Kidney (tissue), 14 donors: ENCODE measurements around the gene SDSL. TPM values are rescaled to one million over a fixed set of nuclear protein-coding genes. Genes with fewer than 3 reads are reported as not detected.

ENCODE experiments used
- DNase-seq, 5 donors: peaks; one replicate each; pipeline ENCODE4 v3.0.0-alpha.2; 2013 to 2020
- FAIRE-seq: peaks from 2 replicates; lab custom pipeline; 2012; peaks lifted over from hg19 to GRCh38; lab: Jason Lieb, UNC
- H3K27ac ChIP-seq, 2 donors: one replicate each; pipeline ENCODE4 v1.7.0; 2013; ENCODE audit warnings: low read depth in 2 of 2, low read length in 2 of 2, inconsistent platforms in 1 of 2
- H3K27me3 ChIP-seq: one replicate; pipeline ENCODE4 v1.7.1; 2013; ENCODE audit warnings: low read length, inconsistent platforms; ENCODE audit not compliant: control insufficient read depth, insufficient read depth
- H3K36me3 ChIP-seq, 3 donors: one replicate each; pipeline versions ENCODE4 v1.7.0 to v1.7.1; 2013; ENCODE audit warnings: low read length in 3 of 3, control low read depth in 1 of 3, inconsistent platforms in 1 of 3; ENCODE audit not compliant: insufficient read depth in 3 of 3, control insufficient read depth in 2 of 3
- H3K4me1 ChIP-seq, 3 donors: one replicate each; pipeline versions ENCODE4 v1.7.0 to v1.7.1; 2013; ENCODE audit warnings: low read length in 3 of 3, inconsistent platforms in 1 of 3, low read depth in 1 of 3; ENCODE audit not compliant: control insufficient read depth in 2 of 3, insufficient read depth in 2 of 3
- H3K4me3 ChIP-seq, 3 donors: one replicate each; pipeline versions ENCODE4 v1.7.0 to v1.8.1; 2013; ENCODE audit warnings: low read length in 3 of 3, control low read depth in 1 of 3, inconsistent platforms in 1 of 3
- H3K9ac ChIP-seq, 3 donors: one replicate each; pipeline versions ENCODE4 v1.7.0 to v1.7.1; 2013; ENCODE audit warnings: low read length in 3 of 3, control low read depth in 1 of 3, inconsistent platforms in 1 of 3
- H3K9me3 ChIP-seq, 3 donors: one replicate each; pipeline versions ENCODE4 v1.7.0 to v1.7.1; 2013; ENCODE audit warnings: low read length in 3 of 3, control low read depth in 1 of 3, inconsistent platforms in 1 of 3; ENCODE audit not compliant: control insufficient read depth in 2 of 3, insufficient read depth in 1 of 3
- intact Hi-C: fragments of 100-400 bp; cut with DNase I; formaldehyde crosslinking; loops from one replicate; pipeline ENCODE4 v1.11.1; 2022
- polyA plus RNA-seq: library from polyadenylated mRNA; stranded (reverse); fragments of 350-450 nt; fragmentation: Illumina TruSeq; extraction: RNeasy Lipid Tissue Mini Kit (QIAGEN cat#74804); gene quantifications from one replicate; pipeline ENCODE4 v1.2.3, GENCODE V29; 2014; ENCODE audit warnings: low read depth, low replicate concordance; ENCODE audit not compliant: insufficient read depth
- total RNA-seq: library from RNA; stranded (reverse); fragmentation: NEBNext Ultra II Directional; extraction: Animal tissue kit (Norgen Biotek cat#: 25700); gene quantifications from one replicate; pipeline ENCODE4 v1.2.1, GENCODE V29; 2021
- TF ChIP-seq, protein P1 (sequence below): IDR thresholded peaks from 3 replicates; pipeline ENCODE4 v1.5.1; 2012; ENCODE audit warnings: mild to moderate bottlenecking, moderate library complexity, borderline replicate concordance; ENCODE audit not compliant: insufficient read depth; ENCODE audit errors: extremely low read depth
- donor health status: control.
- donor health status: control.
- donor health status: control.
- donor health status: control.
- donor health status: control.
- donor health status: DM: yes; HTN: yes; CAD: no.
- donor health status: Normal renal cell carcinoma (clear cell type).

SDSL gene
- total and polyA plus RNA-seq, 2 donors from 2014 or later: 22.8 to 116 TPM

DNA sequence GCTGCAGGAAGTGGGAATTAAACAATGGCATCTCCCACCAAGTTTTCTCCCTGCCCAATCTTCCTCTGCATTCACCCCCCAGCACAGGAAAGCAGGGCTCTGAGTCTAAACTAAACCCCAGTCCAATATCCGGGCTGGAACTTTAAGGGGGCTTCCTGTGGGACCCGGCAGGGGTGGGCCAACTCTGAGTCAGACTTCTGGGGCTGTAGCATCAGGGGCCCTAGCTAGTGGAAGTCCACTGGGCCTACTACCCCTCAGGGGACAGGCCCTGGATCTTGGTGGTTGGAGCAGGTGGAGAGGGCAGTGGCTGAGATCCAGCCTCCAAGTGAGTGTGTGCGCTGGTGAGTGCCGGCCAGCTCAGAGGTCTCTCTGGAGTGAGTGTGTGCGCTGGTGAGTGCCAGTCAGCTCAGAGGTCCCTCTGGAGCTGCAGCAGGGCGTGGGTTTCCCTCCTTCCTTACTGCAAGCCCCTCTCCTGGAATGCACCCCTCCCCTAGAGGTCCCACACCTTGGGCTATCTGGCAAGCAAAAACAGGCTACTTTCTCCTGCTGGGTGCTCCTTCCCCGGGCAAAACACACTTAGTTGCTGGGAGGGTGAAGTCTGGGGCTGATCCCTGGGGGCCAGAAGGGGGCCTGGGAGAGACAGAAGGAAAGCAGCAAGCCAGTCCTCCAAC is 55.1 kb downstream of the SDSL start:
- no peak for FAIRE-seq

DNA sequence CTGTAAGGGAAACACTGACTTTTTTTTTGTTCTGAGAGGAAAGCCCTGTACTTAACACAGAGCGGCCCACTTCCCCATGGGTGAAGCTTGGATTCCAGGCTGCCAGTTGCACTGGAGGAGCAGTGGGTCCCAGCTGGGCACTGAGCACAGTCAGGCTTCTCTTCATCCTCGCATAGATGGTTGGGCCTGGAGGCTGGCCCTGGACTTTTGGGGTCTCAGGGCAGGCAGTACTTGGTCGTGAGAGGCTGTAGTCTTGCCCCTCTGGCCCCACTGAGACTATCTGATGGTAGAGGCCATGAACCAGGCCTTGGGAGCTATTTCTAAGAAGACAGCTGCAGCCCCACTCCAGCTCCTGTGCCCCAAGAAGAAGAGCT is 55.6 kb downstream of the SDSL start:
- H3K36me3 ChIP-seq: no peaks in the 10 kb centered on the region
- H3K9ac ChIP-seq: no peak overlapping the region
- no peak overlapping the region for H3K27ac ChIP-seq
- no peak for DNase-seq
- no peaks in the 10 kb centered on the region for H3K9me3 ChIP-seq
- no peak overlapping the region for H3K4me3 ChIP-seq
- intact Hi-C loops: no loop called here
- H3K4me1 ChIP-seq: no peaks in the 10 kb centered on the region
- H3K27me3 ChIP-seq: peaks cover 61% of the 10 kb centered on the region
- TF ChIP-seq, protein P1, sequence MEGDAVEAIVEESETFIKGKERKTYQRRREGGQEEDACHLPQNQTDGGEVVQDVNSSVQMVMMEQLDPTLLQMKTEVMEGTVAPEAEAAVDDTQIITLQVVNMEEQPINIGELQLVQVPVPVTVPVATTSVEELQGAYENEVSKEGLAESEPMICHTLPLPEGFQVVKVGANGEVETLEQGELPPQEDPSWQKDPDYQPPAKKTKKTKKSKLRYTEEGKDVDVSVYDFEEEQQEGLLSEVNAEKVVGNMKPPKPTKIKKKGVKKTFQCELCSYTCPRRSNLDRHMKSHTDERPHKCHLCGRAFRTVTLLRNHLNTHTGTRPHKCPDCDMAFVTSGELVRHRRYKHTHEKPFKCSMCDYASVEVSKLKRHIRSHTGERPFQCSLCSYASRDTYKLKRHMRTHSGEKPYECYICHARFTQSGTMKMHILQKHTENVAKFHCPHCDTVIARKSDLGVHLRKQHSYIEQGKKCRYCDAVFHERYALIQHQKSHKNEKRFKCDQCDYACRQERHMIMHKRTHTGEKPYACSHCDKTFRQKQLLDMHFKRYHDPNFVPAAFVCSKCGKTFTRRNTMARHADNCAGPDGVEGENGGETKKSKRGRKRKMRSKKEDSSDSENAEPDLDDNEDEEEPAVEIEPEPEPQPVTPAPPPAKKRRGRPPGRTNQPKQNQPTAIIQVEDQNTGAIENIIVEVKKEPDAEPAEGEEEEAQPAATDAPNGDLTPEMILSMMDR: no peak
- no peak for FAIRE-seq

More for the DNA sequence above, 55.1 kb downstream of the SDSL start:
- Histone ChIP-seq H3K27ac (no peak overlapping the region), H3K4me3 (no peak overlapping the region), H3K9me3 (no peaks in the 10 kb centered on the region), H3K4me1 (no peaks in the 10 kb centered on the region), H3K9ac (no peak overlapping the region), H3K27me3 (peaks cover 65% of the 10 kb centered on the region), H3K36me3 (no peaks in the 10 kb centered on the region)
- TF ChIP-seq, protein P1: no peak
- intact Hi-C loops: no loop called here
- no peak for DNase-seq

DNA sequence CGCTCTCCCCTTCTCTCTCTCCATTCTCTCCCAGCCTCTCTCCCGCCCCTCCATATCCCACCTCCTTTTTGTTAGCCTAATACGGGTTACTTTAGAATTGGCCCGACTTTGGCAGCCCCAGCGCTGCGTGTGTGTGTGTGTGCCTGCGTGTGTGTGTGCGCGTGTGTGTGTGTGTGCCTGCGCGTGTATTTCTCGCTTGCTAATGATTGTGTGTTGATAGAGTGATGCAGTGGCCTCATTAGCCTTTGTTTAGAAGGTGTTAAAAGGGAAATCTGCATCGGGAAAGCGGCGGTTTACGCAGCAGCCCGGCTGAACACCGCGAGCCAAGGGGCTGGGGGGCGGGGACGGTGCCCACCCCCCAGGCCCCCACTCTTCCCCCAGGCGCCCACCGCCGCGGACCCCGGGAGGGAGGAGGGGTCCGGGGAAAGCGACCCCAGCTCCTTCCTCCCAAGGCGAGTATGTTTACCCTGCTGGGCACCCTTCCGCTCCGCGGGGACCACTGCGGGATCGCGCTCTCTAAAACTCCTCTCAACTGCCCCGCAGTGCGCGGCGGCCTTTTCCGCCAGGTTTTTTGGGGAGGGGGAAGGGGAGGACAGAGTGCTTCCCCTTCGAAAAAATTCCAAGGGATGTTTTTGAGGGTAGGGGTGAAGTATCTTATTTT is 56.3 kb downstream of the SDSL start:
- no peak overlapping the region for H3K4me3 ChIP-seq
- H3K4me1 ChIP-seq: no peaks in the 10 kb centered on the region
- no peak overlapping the region for H3K9ac ChIP-seq
- intact Hi-C loops: no loop called here
- no peak for DNase-seq
- H3K27ac ChIP-seq: no peak overlapping the region
- TF ChIP-seq, protein P1: no peak
- H3K27me3 ChIP-seq: peaks cover 55% of the 10 kb centered on the region
- H3K9me3 ChIP-seq: no peaks in the 10 kb centered on the region
- no peaks in the 10 kb centered on the region for H3K36me3 ChIP-seq
- FAIRE-seq: no peak
